ENCODE results near the gene CRY2.

- TF ChIP-seq CTCF (IDR thresholded peaks at IDR 0.05) (no peak), POLR2A (IDR thresholded peaks at IDR 0.05) (no peak)
These were observed 32.8 kb downstream of the CRY2 start for GRCh38 chr11:45879803-45880686.
